Activated CD4-positive, alpha-beta T cell treated with anti-CD3 and anti-CD28 coated beads, Interleukin-2, amount 50 U/mL, for 16 hours (primary cell): ENCODE results near the gene SORBS2.

ENCODE experiments used
- DNase-seq: peaks from one replicate; pipeline ENCODE4 v3.0.0-alpha.2; 2020

The SORBS2 gene

GRCh38 chr4:185834778-185835177 is 22.8 kb upstream of the SORBS2 start:
- DNase-seq: no peak

- DNase-seq: no peak
Measured at GRCh38 chr4:185834088-185834487, 22.1 kb upstream of the SORBS2 start.

GRCh38 chr4:185833055-185833598 is 21.1 kb upstream of the SORBS2 start:
- no peak for DNase-seq

- no peak for DNase-seq
Measured at GRCh38 chr4:185831125-185831815, 19.3 kb upstream of the SORBS2 start.

- DNase-seq: no peak
Measured at GRCh38 chr4:185830263-185830994, 18.4 kb upstream of the SORBS2 start.

GRCh38 chr4:185826381-185826780 is 14.4 kb upstream of the SORBS2 start:
- no peak for DNase-seq

GRCh38 chr4:185825737-185826136 is 13.7 kb upstream of the SORBS2 start:
- DNase-seq: no peak

- DNase-seq: no peak
Measured at GRCh38 chr4:185822791-185823190, 10.8 kb upstream of the SORBS2 start.

- no peak for DNase-seq
Measured at GRCh38 chr4:185821029-185821419, 9.0 kb upstream of the SORBS2 start.

GRCh38 chr4:185820146-185821028 is 8.4 kb upstream of the SORBS2 start:
- DNase-seq: no peak

GRCh38 chr4:185819144-185819543 is 7.2 kb upstream of the SORBS2 start:
- DNase-seq: no peak

GRCh38 chr4:185817403-185817818 is 5.4 kb upstream of the SORBS2 start:
- no peak for DNase-seq

- no peak for DNase-seq
Measured at GRCh38 chr4:185813133-185813532, 1.1 kb upstream of the SORBS2 start.

- DNase-seq: no peak
Measured at GRCh38 chr4:185810746-185811508, 1.1 kb downstream of the SORBS2 start.

- DNase-seq: no peak
Measured at GRCh38 chr4:185809533-185810071, 2.4 kb downstream of the SORBS2 start.

GRCh38 chr4:185809121-185809520 is 2.9 kb downstream of the SORBS2 start:
- no peak for DNase-seq

GRCh38 chr4:185805979-185806378 is 6.0 kb downstream of the SORBS2 start:
- no peak for DNase-seq

- no peak for DNase-seq
Measured at GRCh38 chr4:185805262-185805802, 6.7 kb downstream of the SORBS2 start.

GRCh38 chr4:185803022-185803421 is 9.0 kb downstream of the SORBS2 start:
- DNase-seq: no peak

- no peak for DNase-seq
Measured at GRCh38 chr4:185801471-185801870, 10.5 kb downstream of the SORBS2 start.

- DNase-seq: no peak
Measured at GRCh38 chr4:185800266-185800945, 11.6 kb downstream of the SORBS2 start.
